ENCODE data around the gene SNAP23.

DNA sequence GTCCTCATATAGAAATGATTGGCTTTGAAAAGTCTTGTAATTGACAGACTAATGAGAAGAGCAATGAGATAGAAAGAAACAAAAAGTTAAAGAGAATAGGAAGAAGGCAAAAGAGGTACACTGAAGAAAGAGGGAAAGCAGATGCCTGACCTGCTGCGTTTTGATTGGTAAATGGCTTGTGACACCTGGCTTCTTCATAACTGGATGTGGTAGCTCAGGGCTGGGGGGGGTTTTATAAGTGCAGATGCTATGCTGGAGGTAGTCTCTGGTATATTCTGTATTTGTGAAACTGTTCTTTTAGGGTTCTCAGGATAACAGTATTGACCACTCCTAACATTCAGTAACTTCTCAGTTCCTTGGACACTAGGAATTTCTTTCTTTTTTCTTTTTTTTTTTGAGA, 81.3 kb downstream of the SNAP23 start:
- TF ChIP-seq, protein P1, sequence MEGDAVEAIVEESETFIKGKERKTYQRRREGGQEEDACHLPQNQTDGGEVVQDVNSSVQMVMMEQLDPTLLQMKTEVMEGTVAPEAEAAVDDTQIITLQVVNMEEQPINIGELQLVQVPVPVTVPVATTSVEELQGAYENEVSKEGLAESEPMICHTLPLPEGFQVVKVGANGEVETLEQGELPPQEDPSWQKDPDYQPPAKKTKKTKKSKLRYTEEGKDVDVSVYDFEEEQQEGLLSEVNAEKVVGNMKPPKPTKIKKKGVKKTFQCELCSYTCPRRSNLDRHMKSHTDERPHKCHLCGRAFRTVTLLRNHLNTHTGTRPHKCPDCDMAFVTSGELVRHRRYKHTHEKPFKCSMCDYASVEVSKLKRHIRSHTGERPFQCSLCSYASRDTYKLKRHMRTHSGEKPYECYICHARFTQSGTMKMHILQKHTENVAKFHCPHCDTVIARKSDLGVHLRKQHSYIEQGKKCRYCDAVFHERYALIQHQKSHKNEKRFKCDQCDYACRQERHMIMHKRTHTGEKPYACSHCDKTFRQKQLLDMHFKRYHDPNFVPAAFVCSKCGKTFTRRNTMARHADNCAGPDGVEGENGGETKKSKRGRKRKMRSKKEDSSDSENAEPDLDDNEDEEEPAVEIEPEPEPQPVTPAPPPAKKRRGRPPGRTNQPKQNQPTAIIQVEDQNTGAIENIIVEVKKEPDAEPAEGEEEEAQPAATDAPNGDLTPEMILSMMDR (IDR thresholded peaks at IDR 0.05; ENCODE audit: low read depth, low read length, poor library complexity, severe bottlenecking), result no peak
- no peak for TF ChIP-seq EZH2phosphoT487 (IDR thresholded peaks at IDR 0.05; ENCODE audit: borderline replicate concordance, low read length)
